OCI-LY7 (cell line): ENCODE data around the gene APOH. TPM values are rescaled to one million over a fixed set of nuclear protein-coding genes. Genes with fewer than 3 reads are reported as not detected.

Experiments
- BruUV-seq: library from RNA; stranded (reverse); fragments of 400-500 nt; replicated peaks from 2 replicates; lab custom pipeline; 2021; lab: Mats Ljungman, UMichigan
- CTCF ChIA-PET: fragments of 300-600 bp; sonication (Branson Sonifier 250); formaldehyde crosslinking; loops from one replicate; lab custom pipeline; 2022; ENCODE audit warnings: antibody characterized with exemption; ENCODE audit not compliant: unreplicated experiment; lab: Charles Lee
- POLR2A ChIA-PET: fragments of 300-600 bp; sonication (Branson Sonifier 250); formaldehyde crosslinking; loops from one replicate; lab custom pipeline; 2022; ENCODE audit warnings: antibody characterized with exemption; lab: Charles Lee
- DNase-seq: peaks from one replicate; pipeline ENCODE4 v3.0.0-alpha.2; 2015; ENCODE audit warnings: low spot score
- H2AFZ ChIP-seq: fragments of 200-600 bp; sonication (generic), shearing (Covaris generic); 2 replicates; pipeline ENCODE4 v1.6.1; 2014; ENCODE audit warnings: mild to moderate bottlenecking, antibody characterized with exemption, low read length, moderate library complexity
- H3K27ac ChIP-seq: fragments of 200-600 bp; sonication (generic); 2 replicates; pipeline ENCODE4 v1.5.1; 2014; ENCODE audit warnings: mixed run types, low read depth, mild to moderate bottlenecking, moderate library complexity, low read length, inconsistent platforms; ENCODE audit not compliant: poor library complexity, severe bottlenecking
- H3K36me3 ChIP-seq: fragments of 200-600 bp; sonication (generic); 2 replicates; pipeline ENCODE4 v1.6.1; 2014; ENCODE audit warnings: mild to moderate bottlenecking, antibody characterized with exemption, low read length, moderate library complexity, mixed read lengths; ENCODE audit not compliant: insufficient read depth
- H3K4me1 ChIP-seq: fragments of 200-600 bp; sonication (generic); 2 replicates; pipeline ENCODE4 v1.5.1; 2014; ENCODE audit warnings: mild to moderate bottlenecking, low read length; ENCODE audit not compliant: insufficient read depth, poor library complexity, severe bottlenecking
- H3K4me2 ChIP-seq: fragments of 200-600 bp; sonication (generic); 2 replicates; pipeline ENCODE4 v1.6.1; 2014; ENCODE audit warnings: mild to moderate bottlenecking, low read length
- H3K4me3 ChIP-seq: fragments of 200-600 bp; sonication (generic); 2 replicates; pipeline ENCODE4 v1.5.1; 2014; ENCODE audit warnings: mild to moderate bottlenecking, low read depth, low read length; ENCODE audit not compliant: poor library complexity, severe bottlenecking
- H3K79me2 ChIP-seq: fragments of 200-600 bp; sonication (generic); 2 replicates; pipeline ENCODE4 v1.6.1; 2016; ENCODE audit warnings: low read depth, mild to moderate bottlenecking, low read length, moderate library complexity, mixed read lengths; ENCODE audit not compliant: insufficient read depth
- H3K9me2 ChIP-seq: fragments of 200-600 bp; sonication (generic); 2 replicates; pipeline ENCODE4 v1.6.1; 2016; ENCODE audit warnings: mild to moderate bottlenecking, low read length, mixed read lengths; ENCODE audit not compliant: insufficient read depth
- H3K9me3 ChIP-seq: fragments of 200-600 bp; sonication (generic); 2 replicates; pipeline ENCODE4 v1.6.1; 2014; ENCODE audit warnings: mild to moderate bottlenecking, mixed run types, low read length, mixed read lengths
- H4K20me1 ChIP-seq: fragments of 200-600 bp; sonication (generic); 2 replicates; pipeline ENCODE4 v1.6.1; 2014; ENCODE audit warnings: mild to moderate bottlenecking, antibody characterized with exemption, low read length, moderate library complexity, mixed read lengths; ENCODE audit not compliant: insufficient read depth
- CTCF ChIP-seq: fragments of 200-600 bp; sonication (generic); conservative IDR thresholded peaks from 2 replicates; pipeline ENCODE4 v1.5.1; 2014; ENCODE audit warnings: mild to moderate bottlenecking, antibody characterized with exemption, low read length, moderate library complexity, mixed read lengths
- EZH2phosphoT487 ChIP-seq: fragments of 200-600 bp; sonication (generic); IDR thresholded peaks from 2 replicates; pipeline ENCODE4 v1.6.1; 2018; ENCODE audit warnings: low read depth, borderline replicate concordance, mild to moderate bottlenecking, mixed run types, antibody characterized with exemption, low read length, moderate library complexity, mixed read lengths
- intact Hi-C: fragments of 100-400 bp; cut with micrococcal nuclease; formaldehyde crosslinking; loops from one replicate; pipeline ENCODE4 v1.10.0; 2022; ENCODE audit not compliant: unreplicated experiment
- total RNA-seq, 2 experiments: library from RNA; depleted of rRNA in 1 of 2; stranded (reverse); fragments of >200 nt in 1 of 2; shearing (Covaris generic) in 1 of 2; gene quantifications; 2 replicates each; pipeline ENCODE4 v1.2.3, GENCODE V29; 2014 to 2022

Gene APOH
- total RNA-seq, 2 experiments from 2014 or later, result not detected

- no peaks in the 10 kb centered on the region for H3K36me3 ChIP-seq
- no peak overlapping the region for H3K4me3 ChIP-seq
- H3K79me2 ChIP-seq, result no peaks in the 10 kb centered on the region
- no peak overlapping the region for H2AFZ ChIP-seq
- no TSS peak for BruUV-seq
- ChIA-PET POLR2A (interaction anchor here (1.1 kb wide), 1 partner anchor 15 kb away, joined by 4 read pairs; no protein-coding TSS in a partner anchor), CTCF (no interaction called here)
- H3K27ac ChIP-seq, result no peak overlapping the region
- H3K9me2 ChIP-seq, result no peaks in the 10 kb centered on the region
- H4K20me1 ChIP-seq, result no peaks in the 10 kb centered on the region
- no peaks in the 10 kb centered on the region for H3K4me1 ChIP-seq
- H3K4me2 ChIP-seq, result no peak overlapping the region
- intact Hi-C loops, result no loop called here
- no peak for DNase-seq
- no peak for TF ChIP-seq CTCF
- TF ChIP-seq EZH2phosphoT487, result no peak
- H3K9me3 ChIP-seq, result no peaks in the 10 kb centered on the region
Measured at GRCh38 chr17:66272811-66273585, 43.8 kb upstream of the APOH start.

GRCh38 chr17:66271512-66271911 lies 42.3 kb upstream of the APOH start:
- CTCF ChIA-PET, result no interaction called here
- intact Hi-C loops, result no loop called here
- Histone ChIP-seq H2AFZ (no peak overlapping the region), H3K79me2 (no peaks in the 10 kb centered on the region), H3K27ac (no peak overlapping the region), H3K4me2 (no peak overlapping the region), H3K4me1 (no peaks in the 10 kb centered on the region), H3K9me2 (no peaks in the 10 kb centered on the region), H3K4me3 (no peak overlapping the region), H3K36me3 (no peaks in the 10 kb centered on the region), H3K9me3 (no peaks in the 10 kb centered on the region), H4K20me1 (no peaks in the 10 kb centered on the region)
- no TSS peak for BruUV-seq
- POLR2A ChIA-PET, result interaction anchor here (0.6 kb wide), 1 partner anchor 11 kb away, joined by 3 read pairs; no protein-coding TSS in a partner anchor
- DNase-seq, result no peak
- no peak for TF ChIP-seq CTCF
- no peak for TF ChIP-seq EZH2phosphoT487

- H3K79me2 ChIP-seq, result no peaks in the 10 kb centered on the region
- ChIA-PET CTCF (no interaction called here), POLR2A (no interaction called here)
- H3K4me3 ChIP-seq, result no peak overlapping the region
- no peaks in the 10 kb centered on the region for H3K9me2 ChIP-seq
- DNase-seq, result no peak
- intact Hi-C loops, result no loop called here
- no peak overlapping the region for H2AFZ ChIP-seq
- H4K20me1 ChIP-seq, result no peaks in the 10 kb centered on the region
- H3K27ac ChIP-seq, result no peak overlapping the region
- H3K36me3 ChIP-seq, result no peaks in the 10 kb centered on the region
- no TSS peak for BruUV-seq
- H3K4me2 ChIP-seq, result no peak overlapping the region
- H3K9me3 ChIP-seq, result 0 out of 2 replicates have a peak, but pooled peaks cover 3% of the 10 kb centered on the region
- TF ChIP-seq CTCF (no peak), EZH2phosphoT487 (no peak)
- H3K4me1 ChIP-seq, result no peaks in the 10 kb centered on the region
Measured at GRCh38 chr17:66270106-66270505, 40.9 kb upstream of the APOH start.
